ENCODE data around the gene ACE. TPM values are rescaled to one million over a fixed set of nuclear protein-coding genes. Genes with fewer than 3 reads are reported as not detected.
A peak's percentile ranks its signal among the peaks of the same experiment; 100 is the strongest.

Gene ACE
- total RNA-seq, 1 donor from 2014 or later, result 72.6 TPM

GRCh38 chr17:63537001-63537400 lies 60.1 kb downstream of the ACE start:
- intact Hi-C loops (cut with DNase I), result no loop called here
- TF ChIP-seq CTCF (IDR thresholded peaks at IDR 0.05), result no peak
- no peak for DNase-seq (ENCODE audit: low spot score in 2 of 2)
- no peaks in the 10 kb centered on the region for H3K36me3 ChIP-seq
- no peak overlapping the region for H3K4me3 ChIP-seq
- H3K9me3 ChIP-seq, result no peaks in the 10 kb centered on the region
- no peak overlapping the region for H3K27ac ChIP-seq
- H3K4me1 ChIP-seq, result peaks cover 0 to 2% of the 10 kb centered on the region in 2 donors
- H3K27me3 ChIP-seq, result peaks cover 5% of the 10 kb centered on the region

- H3K4me3 ChIP-seq, result peak overlapping the region; percentile 11 to 51
- H3K27ac ChIP-seq, result no peak overlapping the region
- H3K4me1 ChIP-seq, result peaks cover 0 to 2% of the 10 kb centered on the region in 2 donors
- DNase-seq (ENCODE audit: low spot score in 2 of 2), result no peak
- intact Hi-C loops (cut with DNase I), result no loop called here
- no peak for TF ChIP-seq CTCF (IDR thresholded peaks at IDR 0.05)
- peaks cover 5% of the 10 kb centered on the region for H3K27me3 ChIP-seq
- H3K36me3 ChIP-seq, result no peaks in the 10 kb centered on the region
- H3K9me3 ChIP-seq, result no peaks in the 10 kb centered on the region
Observed at GRCh38 chr17:63537991-63538692, 61.3 kb downstream of the ACE start.

- H3K4me3 ChIP-seq, result peak overlapping the region in 1 of 2 donors; percentile 51
- H3K36me3 ChIP-seq, result no peaks in the 10 kb centered on the region
- DNase-seq (ENCODE audit: low spot score in 2 of 2), result peak in 1 of 2 donors; percentile 49
- intact Hi-C loops (cut with DNase I), result no loop called here
- no peaks in the 10 kb centered on the region for H3K9me3 ChIP-seq
- TF ChIP-seq CTCF (IDR thresholded peaks at IDR 0.05), result no peak
- peaks cover 5% of the 10 kb centered on the region for H3K27me3 ChIP-seq
- H3K27ac ChIP-seq, result no peak overlapping the region
- peaks cover 0 to 2% of the 10 kb centered on the region in 2 donors for H3K4me1 ChIP-seq
Observed at GRCh38 chr17:63538693-63539595, 62.1 kb downstream of the ACE start.

- intact Hi-C loops (cut with DNase I), result no loop called here
- TF ChIP-seq CTCF (IDR thresholded peaks at IDR 0.05), result no peak
- H3K4me3 ChIP-seq, result no peak overlapping the region
- H3K9me3 ChIP-seq, result no peaks in the 10 kb centered on the region
- peak in 1 of 2 donors; percentile 34 for DNase-seq (ENCODE audit: low spot score in 2 of 2)
- H3K36me3 ChIP-seq, result no peaks in the 10 kb centered on the region
- H3K4me1 ChIP-seq, result peaks cover 0 to 2% of the 10 kb centered on the region in 2 donors
- peaks cover 5% of the 10 kb centered on the region for H3K27me3 ChIP-seq
- H3K27ac ChIP-seq, result no peak overlapping the region
Observed at GRCh38 chr17:63540590-63540989, 63.7 kb downstream of the ACE start.

GRCh38 chr17:63542218-63542545 lies 65.3 kb downstream of the ACE start:
- Histone ChIP-seq H3K9me3 (no peaks in the 10 kb centered on the region), H3K4me1 (peaks cover 0 to 2% of the 10 kb centered on the region in 2 donors), H3K27ac (no peak overlapping the region), H3K36me3 (no peaks in the 10 kb centered on the region), H3K4me3 (no peak overlapping the region), H3K27me3 (peaks cover 5% of the 10 kb centered on the region)
- TF ChIP-seq CTCF (IDR thresholded peaks at IDR 0.05), result no peak
- DNase-seq (ENCODE audit: low spot score in 2 of 2), result no peak
- intact Hi-C loops (cut with DNase I), result no loop called here

Measured in ascending aorta (tissue), 2 donors.